ENCODE results near the gene RALGDS. TPM values are rescaled to one million over a fixed set of nuclear protein-coding genes. Genes with fewer than 3 reads are reported as not detected.

The RALGDS gene
- total and polyA plus RNA-seq, 2 of the 4 experiments (the other 2 are of a cell fraction): 13.1 to 36.9 TPM

GRCh38 chr9:133076691-133077090, 44.3 kb downstream of the RALGDS start:
- TF ChIP-seq BHLHE40 (IDR thresholded peaks at IDR 0.05; ENCODE audit: low read depth, low read length) (no peak), MAZ (IDR thresholded peaks at IDR 0.05; ENCODE audit: borderline replicate concordance, low read depth, low read length) (no peak), MXI1 (IDR thresholded peaks at IDR 0.05; ENCODE audit: borderline replicate concordance, low read depth, low read length) (no peak)
- TF ChIP-seq, protein P1, sequence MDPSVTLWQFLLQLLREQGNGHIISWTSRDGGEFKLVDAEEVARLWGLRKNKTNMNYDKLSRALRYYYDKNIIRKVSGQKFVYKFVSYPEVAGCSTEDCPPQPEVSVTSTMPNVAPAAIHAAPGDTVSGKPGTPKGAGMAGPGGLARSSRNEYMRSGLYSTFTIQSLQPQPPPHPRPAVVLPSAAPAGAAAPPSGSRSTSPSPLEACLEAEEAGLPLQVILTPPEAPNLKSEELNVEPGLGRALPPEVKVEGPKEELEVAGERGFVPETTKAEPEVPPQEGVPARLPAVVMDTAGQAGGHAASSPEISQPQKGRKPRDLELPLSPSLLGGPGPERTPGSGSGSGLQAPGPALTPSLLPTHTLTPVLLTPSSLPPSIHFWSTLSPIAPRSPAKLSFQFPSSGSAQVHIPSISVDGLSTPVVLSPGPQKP (IDR thresholded peaks at IDR 0.05; ENCODE audit: borderline replicate concordance, low read depth, low read length): no peak
- Histone ChIP-seq H4K91ac (ENCODE audit: insufficient read depth, low read depth, low read length) (no peak overlapping the region), H2BK15ac (ENCODE audit: low read depth, low read length) (no peak overlapping the region), H3K9me3 (ENCODE audit: control insufficient read depth, insufficient read depth, low read length) (no peaks in the 10 kb centered on the region), H2AK9ac (replicated peaks; ENCODE audit: low read depth, low read length, poor library complexity) (no peak overlapping the region), H2BK5ac (ENCODE audit: low read depth, low read length, poor library complexity, severe bottlenecking) (no peak overlapping the region), H3K4ac (ENCODE audit: low read depth, low read length) (no peak overlapping the region), H3K27me3 (ENCODE audit: control insufficient read depth, insufficient read depth, low read length) (peaks cover 24% of the 10 kb centered on the region), H4K8ac (ENCODE audit: low read depth in 2 of 2, low read length in 2 of 2) (no peak overlapping the region), H3K79me1 (ENCODE audit: low read depth in 1 of 2, low read length in 2 of 2) (no peaks in the 10 kb centered on the region), H4K5ac (ENCODE audit: low read depth, low read length) (no peak overlapping the region), H3K9me1 (ENCODE audit: insufficient read depth, low read length) (no peaks in the 10 kb centered on the region), H2AFZ (replicated peaks; ENCODE audit: low read length, poor library complexity) (no peak overlapping the region), H2AK5ac (ENCODE audit: low read depth, low read length) (no peak overlapping the region), H3K4me1 (ENCODE audit: control insufficient read depth, insufficient read depth, low read length) (peaks cover 7% of the 10 kb centered on the region), H3K36me3 (ENCODE audit: control insufficient read depth, insufficient read depth, low read length) (no peaks in the 10 kb centered on the region; the same call in 1 of the 2 replicates), H3K14ac (replicated peaks; ENCODE audit: low read depth, low read length) (no peak overlapping the region), H3K4me3 (ENCODE audit: insufficient read depth, low read depth, low read length) (no peak overlapping the region), H4K20me1 (ENCODE audit: insufficient read depth, low read length) (peaks cover 11% of the 10 kb centered on the region; the same call in 1 of the 2 replicates), H3K18ac (ENCODE audit: low read depth, low read length) (no peak overlapping the region), H3K56ac (ENCODE audit: extremely low read depth, insufficient read depth, low read length) (no peak overlapping the region), H2BK20ac (ENCODE audit: low read depth, low read length) (no peak overlapping the region), H3K9ac (ENCODE audit: low read depth, low read length) (no peak overlapping the region), H3K23ac (ENCODE audit: low read depth, low read length) (no peak overlapping the region), H2BK120ac (ENCODE audit: low read depth, low read length) (no peak overlapping the region), H3K4me2 (ENCODE audit: low read depth, low read length) (no peak overlapping the region), H3K27ac (ENCODE audit: insufficient read depth, low read length) (no peak overlapping the region)
- dilution Hi-C loops (cut with HindIII; ENCODE audit: low sequenced_read_pairs, unreplicated experiment) (no loop called here), in situ Hi-C loops (cut with MboI; ENCODE audit: low sequenced_read_pairs) (no loop called here), intact Hi-C loops (cut with micrococcal nuclease) (no loop called here)
- no CpG with 5 or more reads among the region's 4 CpGs for WGBS, 2 experiments (ENCODE audit: extremely low coverage in 2 of 2, insufficient read length in 1 of 2)
- BruUV-seq (replicated peaks): no TSS peak
- CTCF ChIA-PET: interaction anchor here (0.8 kb wide), 1 partner anchor 19 kb away, joined by 3 read pairs; no protein-coding TSS in a partner anchor
- POLR2A ChIA-PET (ENCODE audit: unreplicated experiment): interaction anchor here (1.2 kb wide), 1 partner anchor 46 kb away, joined by 4 read pairs; the partner anchor contains the start of gene GTF3C5
- no peak for DNase-seq
- ATAC-seq (ENCODE audit: low read depth): no peak

Data from IMR-90 (cell line).